Measurements from ENCODE around the gene TMEFF2. TPM values are rescaled to one million over a fixed set of nuclear protein-coding genes. Genes with fewer than 3 reads are reported as not detected.

Gene TMEFF2
- polyA plus RNA-seq, 1 of the 3 experiments (the other 2 are of a cell fraction), result 5.4 TPM

GRCh38 chr2:192159736-192160135 is 35.0 kb downstream of the TMEFF2 start:
- Histone ChIP-seq H3K4me3 (ENCODE audit: low read depth in 2 of 2, low read length in 1 of 2) (no peak overlapping the region), H4K20me1 (ENCODE audit: insufficient read depth) (no peaks in the 10 kb centered on the region), H3K4me2 (no peak overlapping the region), H3F3A (replicated peaks; ENCODE audit: insufficient read depth) (no peaks in the 10 kb centered on the region), H3K36me3 (replicated peaks in 1 of 2; ENCODE audit: control insufficient read depth in 1 of 2, insufficient read depth in 2 of 2, low read length in 1 of 2) (no peaks in the 10 kb centered on the region), H2AFZ (ENCODE audit: low read depth) (no peak overlapping the region), H3K79me2 (ENCODE audit: insufficient read depth) (no peaks in the 10 kb centered on the region), H3K27me3 (ENCODE audit: insufficient read depth) (no peaks in the 10 kb centered on the region), H3K9ac (no peak overlapping the region), H3K9me2 (no peaks in the 10 kb centered on the region), H3K9me3 (no peaks in the 10 kb centered on the region), H3K4me1 (ENCODE audit: control insufficient read depth in 1 of 2, insufficient read depth in 2 of 2, low read depth in 1 of 2, low read length in 1 of 2) (no peaks in the 10 kb centered on the region), H3K27ac (ENCODE audit: low read depth in 2 of 2, low read length in 1 of 2) (no peak overlapping the region)
- no peak for DNase-seq
- ChIA-PET POLR2A (no interaction called here), CTCF (interaction anchor here (5.0 kb wide), 1 partner anchor 347 kb away, joined by 306 read pairs; no protein-coding TSS in a partner anchor)
- WGBS (ENCODE audit: low lambda C conversion rate), result 71% methylated on average over 1 of the region's 1 CpG
- TF ChIP-seq SIN3A (IDR thresholded peaks at IDR 0.05; ENCODE audit: borderline replicate concordance, low read depth, low read length) (no peak), JUND (IDR thresholded peaks at IDR 0.05) (no peak), TAF1 (IDR thresholded peaks at IDR 0.05; ENCODE audit: borderline replicate concordance, low read depth, low read length) (no peak), ELF1 (IDR thresholded peaks at IDR 0.05) (no peak), SMC3 (IDR thresholded peaks at IDR 0.05; ENCODE audit: low read depth, low read length) (no peak)
- TF ChIP-seq, protein P1, sequence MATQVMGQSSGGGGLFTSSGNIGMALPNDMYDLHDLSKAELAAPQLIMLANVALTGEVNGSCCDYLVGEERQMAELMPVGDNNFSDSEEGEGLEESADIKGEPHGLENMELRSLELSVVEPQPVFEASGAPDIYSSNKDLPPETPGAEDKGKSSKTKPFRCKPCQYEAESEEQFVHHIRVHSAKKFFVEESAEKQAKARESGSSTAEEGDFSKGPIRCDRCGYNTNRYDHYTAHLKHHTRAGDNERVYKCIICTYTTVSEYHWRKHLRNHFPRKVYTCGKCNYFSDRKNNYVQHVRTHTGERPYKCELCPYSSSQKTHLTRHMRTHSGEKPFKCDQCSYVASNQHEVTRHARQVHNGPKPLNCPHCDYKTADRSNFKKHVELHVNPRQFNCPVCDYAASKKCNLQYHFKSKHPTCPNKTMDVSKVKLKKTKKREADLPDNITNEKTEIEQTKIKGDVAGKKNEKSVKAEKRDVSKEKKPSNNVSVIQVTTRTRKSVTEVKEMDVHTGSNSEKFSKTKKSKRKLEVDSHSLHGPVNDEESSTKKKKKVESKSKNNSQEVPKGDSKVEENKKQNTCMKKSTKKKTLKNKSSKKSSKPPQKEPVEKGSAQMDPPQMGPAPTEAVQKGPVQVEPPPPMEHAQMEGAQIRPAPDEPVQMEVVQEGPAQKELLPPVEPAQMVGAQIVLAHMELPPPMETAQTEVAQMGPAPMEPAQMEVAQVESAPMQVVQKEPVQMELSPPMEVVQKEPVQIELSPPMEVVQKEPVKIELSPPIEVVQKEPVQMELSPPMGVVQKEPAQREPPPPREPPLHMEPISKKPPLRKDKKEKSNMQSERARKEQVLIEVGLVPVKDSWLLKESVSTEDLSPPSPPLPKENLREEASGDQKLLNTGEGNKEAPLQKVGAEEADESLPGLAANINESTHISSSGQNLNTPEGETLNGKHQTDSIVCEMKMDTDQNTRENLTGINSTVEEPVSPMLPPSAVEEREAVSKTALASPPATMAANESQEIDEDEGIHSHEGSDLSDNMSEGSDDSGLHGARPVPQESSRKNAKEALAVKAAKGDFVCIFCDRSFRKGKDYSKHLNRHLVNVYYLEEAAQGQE (IDR thresholded peaks at IDR 0.05; ENCODE audit: low read depth, low read length), result no peak

- Histone ChIP-seq H3K36me3 (replicated peaks in 1 of 2; ENCODE audit: control insufficient read depth in 1 of 2, insufficient read depth in 2 of 2, low read length in 1 of 2) (no peaks in the 10 kb centered on the region), H3K27me3 (ENCODE audit: insufficient read depth) (no peaks in the 10 kb centered on the region), H3K4me2 (no peak overlapping the region), H2AFZ (ENCODE audit: low read depth) (no peak overlapping the region), H3K9me2 (no peaks in the 10 kb centered on the region), H3K27ac (ENCODE audit: low read depth in 2 of 2, low read length in 1 of 2) (no peak overlapping the region), H3K9ac (no peak overlapping the region), H3K9me3 (no peaks in the 10 kb centered on the region), H3K79me2 (ENCODE audit: insufficient read depth) (no peaks in the 10 kb centered on the region), H3K4me3 (ENCODE audit: low read depth in 2 of 2, low read length in 1 of 2) (no peak overlapping the region), H4K20me1 (ENCODE audit: insufficient read depth) (no peaks in the 10 kb centered on the region), H3F3A (replicated peaks; ENCODE audit: insufficient read depth) (no peaks in the 10 kb centered on the region), H3K4me1 (ENCODE audit: control insufficient read depth in 1 of 2, insufficient read depth in 2 of 2, low read depth in 1 of 2, low read length in 1 of 2) (no peaks in the 10 kb centered on the region)
- DNase-seq, result no peak
- 77% methylated on average over 2 of the region's 2 CpGs for WGBS (ENCODE audit: low lambda C conversion rate)
- CTCF ChIA-PET, result interaction anchor here (1.9 to 5.0 kb wide), 2 partner anchors 347 to 604 kb away, joined by 4 to 306 read pairs; no protein-coding TSS in a partner anchor
- TF ChIP-seq USF2 (IDR thresholded peaks at IDR 0.05; ENCODE audit: borderline replicate concordance, low read depth, low read length) (no peak), CHD2 (IDR thresholded peaks at IDR 0.05; ENCODE audit: low read length, partially characterized antibody) (no peak), TCF12 (IDR thresholded peaks at IDR 0.05) (no peak), YY1 (IDR thresholded peaks at IDR 0.05; ENCODE audit: low read depth) (no peak)
- TF ChIP-seq, protein P2, sequence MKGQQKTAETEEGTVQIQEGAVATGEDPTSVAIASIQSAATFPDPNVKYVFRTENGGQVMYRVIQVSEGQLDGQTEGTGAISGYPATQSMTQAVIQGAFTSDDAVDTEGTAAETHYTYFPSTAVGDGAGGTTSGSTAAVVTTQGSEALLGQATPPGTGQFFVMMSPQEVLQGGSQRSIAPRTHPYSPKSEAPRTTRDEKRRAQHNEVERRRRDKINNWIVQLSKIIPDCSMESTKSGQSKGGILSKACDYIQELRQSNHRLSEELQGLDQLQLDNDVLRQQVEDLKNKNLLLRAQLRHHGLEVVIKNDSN (IDR thresholded peaks at IDR 0.05; ENCODE audit: borderline replicate concordance, low read depth), result no peak
- TF ChIP-seq, protein P3, sequence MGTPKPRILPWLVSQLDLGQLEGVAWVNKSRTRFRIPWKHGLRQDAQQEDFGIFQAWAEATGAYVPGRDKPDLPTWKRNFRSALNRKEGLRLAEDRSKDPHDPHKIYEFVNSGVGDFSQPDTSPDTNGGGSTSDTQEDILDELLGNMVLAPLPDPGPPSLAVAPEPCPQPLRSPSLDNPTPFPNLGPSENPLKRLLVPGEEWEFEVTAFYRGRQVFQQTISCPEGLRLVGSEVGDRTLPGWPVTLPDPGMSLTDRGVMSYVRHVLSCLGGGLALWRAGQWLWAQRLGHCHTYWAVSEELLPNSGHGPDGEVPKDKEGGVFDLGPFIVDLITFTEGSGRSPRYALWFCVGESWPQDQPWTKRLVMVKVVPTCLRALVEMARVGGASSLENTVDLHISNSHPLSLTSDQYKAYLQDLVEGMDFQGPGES (IDR thresholded peaks at IDR 0.05; ENCODE audit: low read depth, low read length), result no peak
- POLR2A ChIA-PET, result no interaction called here
Observed at GRCh38 chr2:192159208-192159607, 35.5 kb downstream of the TMEFF2 start.
